Measurements from ENCODE around the gene PDXDC1.
"Not testable (repeated sequence)": the region's sequence is repeated elsewhere in the genome, so short reads cannot be mapped to it uniquely, and the experiment has no call there.

DNA sequence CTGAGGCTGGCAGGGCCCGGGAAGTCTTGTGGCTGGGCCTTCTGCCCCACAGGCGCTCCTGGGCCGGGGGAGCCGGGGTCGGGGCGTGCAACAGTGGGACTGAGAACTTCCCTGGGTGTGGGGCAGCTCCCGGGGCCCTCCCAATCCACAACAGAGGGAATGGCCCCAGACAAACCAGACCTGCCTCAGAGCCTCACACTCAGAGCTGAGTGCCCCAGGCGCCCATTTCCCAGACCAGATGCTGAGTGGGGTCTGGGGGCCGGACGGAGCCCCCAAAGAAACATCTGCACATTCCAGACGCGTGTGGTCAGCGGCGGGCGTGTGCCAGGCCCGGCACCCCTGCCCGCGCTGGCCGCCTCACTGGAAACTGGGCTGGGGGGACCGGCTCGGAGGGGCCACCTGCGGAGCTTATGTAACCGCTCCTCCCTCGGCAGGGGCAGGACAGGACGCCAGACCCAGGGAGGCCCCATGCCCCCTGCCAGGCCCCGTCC is 168.8 kb downstream of the PDXDC1 start:
- TF ChIP-seq, protein P1, sequence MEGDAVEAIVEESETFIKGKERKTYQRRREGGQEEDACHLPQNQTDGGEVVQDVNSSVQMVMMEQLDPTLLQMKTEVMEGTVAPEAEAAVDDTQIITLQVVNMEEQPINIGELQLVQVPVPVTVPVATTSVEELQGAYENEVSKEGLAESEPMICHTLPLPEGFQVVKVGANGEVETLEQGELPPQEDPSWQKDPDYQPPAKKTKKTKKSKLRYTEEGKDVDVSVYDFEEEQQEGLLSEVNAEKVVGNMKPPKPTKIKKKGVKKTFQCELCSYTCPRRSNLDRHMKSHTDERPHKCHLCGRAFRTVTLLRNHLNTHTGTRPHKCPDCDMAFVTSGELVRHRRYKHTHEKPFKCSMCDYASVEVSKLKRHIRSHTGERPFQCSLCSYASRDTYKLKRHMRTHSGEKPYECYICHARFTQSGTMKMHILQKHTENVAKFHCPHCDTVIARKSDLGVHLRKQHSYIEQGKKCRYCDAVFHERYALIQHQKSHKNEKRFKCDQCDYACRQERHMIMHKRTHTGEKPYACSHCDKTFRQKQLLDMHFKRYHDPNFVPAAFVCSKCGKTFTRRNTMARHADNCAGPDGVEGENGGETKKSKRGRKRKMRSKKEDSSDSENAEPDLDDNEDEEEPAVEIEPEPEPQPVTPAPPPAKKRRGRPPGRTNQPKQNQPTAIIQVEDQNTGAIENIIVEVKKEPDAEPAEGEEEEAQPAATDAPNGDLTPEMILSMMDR (IDR thresholded peaks at IDR 0.05), result not testable (repeated sequence)
- TF ChIP-seq, protein P2, sequence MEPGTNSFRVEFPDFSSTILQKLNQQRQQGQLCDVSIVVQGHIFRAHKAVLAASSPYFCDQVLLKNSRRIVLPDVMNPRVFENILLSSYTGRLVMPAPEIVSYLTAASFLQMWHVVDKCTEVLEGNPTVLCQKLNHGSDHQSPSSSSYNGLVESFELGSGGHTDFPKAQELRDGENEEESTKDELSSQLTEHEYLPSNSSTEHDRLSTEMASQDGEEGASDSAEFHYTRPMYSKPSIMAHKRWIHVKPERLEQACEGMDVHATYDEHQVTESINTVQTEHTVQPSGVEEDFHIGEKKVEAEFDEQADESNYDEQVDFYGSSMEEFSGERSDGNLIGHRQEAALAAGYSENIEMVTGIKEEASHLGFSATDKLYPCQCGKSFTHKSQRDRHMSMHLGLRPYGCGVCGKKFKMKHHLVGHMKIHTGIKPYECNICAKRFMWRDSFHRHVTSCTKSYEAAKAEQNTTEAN (CRISPR knock-in tag; IDR thresholded peaks at IDR 0.05), result not testable (repeated sequence)
- TF ChIP-seq, protein P3, sequence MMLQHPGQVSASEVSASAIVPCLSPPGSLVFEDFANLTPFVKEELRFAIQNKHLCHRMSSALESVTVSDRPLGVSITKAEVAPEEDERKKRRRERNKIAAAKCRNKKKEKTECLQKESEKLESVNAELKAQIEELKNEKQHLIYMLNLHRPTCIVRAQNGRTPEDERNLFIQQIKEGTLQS (CRISPR knock-in tag; conservative IDR thresholded peaks at IDR 0.05), result not testable (repeated sequence)
